ENCODE results near the gene SEC62. TPM values are rescaled to one million over a fixed set of nuclear protein-coding genes. Genes with fewer than 3 reads are reported as not detected.

Gene SEC62
- total RNA-seq, 1 donor from 2014 or later: 101 TPM

DNA sequence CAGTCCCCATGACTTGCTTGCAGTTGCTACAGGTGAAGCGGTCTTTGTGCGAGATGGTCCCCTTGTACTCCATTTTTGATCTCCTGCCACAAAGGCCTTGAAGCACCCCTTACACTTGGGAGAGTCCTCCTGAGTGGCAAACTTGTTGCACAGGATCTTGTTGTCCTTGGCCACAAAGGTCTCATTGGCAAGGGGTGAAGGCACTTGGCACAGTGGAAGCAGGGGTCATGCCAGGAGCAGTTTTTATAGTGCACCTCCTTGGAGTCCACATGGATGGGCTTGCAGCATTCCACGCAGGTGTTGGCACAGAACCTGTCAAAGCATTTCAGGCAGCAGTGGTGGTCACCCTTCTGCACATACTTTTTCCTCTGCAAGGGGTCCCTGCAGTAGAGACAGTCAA lies 20.3 kb upstream of the SEC62 start:
- no peak for DNase-seq (ENCODE audit: extremely low spot score, unreplicated experiment)
- H3K27ac Mint-ChIP-seq: no peak overlapping the region
- no peaks in the 10 kb centered on the region for H3K36me3 Mint-ChIP-seq
- H3K4me1 Mint-ChIP-seq (ENCODE audit: unreplicated experiment): peaks cover 18% of the 10 kb centered on the region
- TF ChIP-seq, protein P1, sequence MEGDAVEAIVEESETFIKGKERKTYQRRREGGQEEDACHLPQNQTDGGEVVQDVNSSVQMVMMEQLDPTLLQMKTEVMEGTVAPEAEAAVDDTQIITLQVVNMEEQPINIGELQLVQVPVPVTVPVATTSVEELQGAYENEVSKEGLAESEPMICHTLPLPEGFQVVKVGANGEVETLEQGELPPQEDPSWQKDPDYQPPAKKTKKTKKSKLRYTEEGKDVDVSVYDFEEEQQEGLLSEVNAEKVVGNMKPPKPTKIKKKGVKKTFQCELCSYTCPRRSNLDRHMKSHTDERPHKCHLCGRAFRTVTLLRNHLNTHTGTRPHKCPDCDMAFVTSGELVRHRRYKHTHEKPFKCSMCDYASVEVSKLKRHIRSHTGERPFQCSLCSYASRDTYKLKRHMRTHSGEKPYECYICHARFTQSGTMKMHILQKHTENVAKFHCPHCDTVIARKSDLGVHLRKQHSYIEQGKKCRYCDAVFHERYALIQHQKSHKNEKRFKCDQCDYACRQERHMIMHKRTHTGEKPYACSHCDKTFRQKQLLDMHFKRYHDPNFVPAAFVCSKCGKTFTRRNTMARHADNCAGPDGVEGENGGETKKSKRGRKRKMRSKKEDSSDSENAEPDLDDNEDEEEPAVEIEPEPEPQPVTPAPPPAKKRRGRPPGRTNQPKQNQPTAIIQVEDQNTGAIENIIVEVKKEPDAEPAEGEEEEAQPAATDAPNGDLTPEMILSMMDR (conservative IDR thresholded peaks at IDR 0.05): no peak
- H3K4me3 Mint-ChIP-seq: no peak overlapping the region
- no peaks in the 10 kb centered on the region for H3K9me3 Mint-ChIP-seq
- peaks cover 4% of the 10 kb centered on the region for H3K27me3 Mint-ChIP-seq

DNA sequence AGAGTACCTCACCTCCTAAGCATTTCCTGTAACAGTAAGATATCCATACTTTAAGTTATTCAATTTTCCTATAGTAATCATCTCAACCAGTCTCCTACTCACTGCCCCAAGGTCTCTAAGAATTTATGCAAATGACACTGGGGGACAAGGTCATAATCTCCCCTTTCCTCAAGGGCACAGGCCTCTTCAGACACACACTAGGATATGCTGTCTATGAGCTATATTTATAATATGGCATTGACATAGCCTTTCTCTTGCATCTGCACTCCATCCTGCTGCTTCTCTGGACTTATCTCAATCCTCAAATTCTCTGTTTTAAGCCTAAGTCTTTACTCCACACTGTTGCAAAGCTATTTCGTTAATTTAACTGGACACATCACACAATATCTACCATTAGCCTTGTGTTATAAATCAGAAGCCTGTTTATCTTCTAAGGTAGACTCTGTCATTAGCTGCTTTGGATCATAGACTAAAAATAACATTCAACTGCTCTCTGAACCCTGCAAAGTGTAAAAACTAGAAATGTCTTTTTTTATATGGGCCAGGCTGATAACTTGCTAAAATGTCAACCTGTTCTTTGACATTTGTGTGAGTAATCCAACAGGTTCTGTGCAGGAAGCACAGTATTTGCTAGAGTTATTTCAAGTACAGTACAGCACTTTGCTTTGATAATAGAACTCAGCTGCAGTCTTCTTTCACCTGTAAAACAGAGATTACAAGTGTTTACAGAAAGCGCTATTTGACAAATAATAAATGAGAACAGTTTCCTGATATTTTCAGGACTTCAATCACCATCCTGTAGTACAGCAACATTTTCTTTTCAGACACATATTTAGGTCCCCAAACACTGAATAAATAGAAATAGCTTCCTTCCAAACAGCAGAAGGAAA lies 17.8 kb upstream of the SEC62 start:
- Mint-ChIP-seq H3K27ac (no peak overlapping the region), H3K9me3 (peaks cover 3% of the 10 kb centered on the region), H3K36me3 (no peaks in the 10 kb centered on the region), H3K27me3 (peaks cover 4% of the 10 kb centered on the region), H3K4me1 (ENCODE audit: unreplicated experiment) (peaks cover 18% of the 10 kb centered on the region), H3K4me3 (no peak overlapping the region)
- TF ChIP-seq, protein P1 (conservative IDR thresholded peaks at IDR 0.05): no peak
- no peak for DNase-seq (ENCODE audit: extremely low spot score, unreplicated experiment)

DNA sequence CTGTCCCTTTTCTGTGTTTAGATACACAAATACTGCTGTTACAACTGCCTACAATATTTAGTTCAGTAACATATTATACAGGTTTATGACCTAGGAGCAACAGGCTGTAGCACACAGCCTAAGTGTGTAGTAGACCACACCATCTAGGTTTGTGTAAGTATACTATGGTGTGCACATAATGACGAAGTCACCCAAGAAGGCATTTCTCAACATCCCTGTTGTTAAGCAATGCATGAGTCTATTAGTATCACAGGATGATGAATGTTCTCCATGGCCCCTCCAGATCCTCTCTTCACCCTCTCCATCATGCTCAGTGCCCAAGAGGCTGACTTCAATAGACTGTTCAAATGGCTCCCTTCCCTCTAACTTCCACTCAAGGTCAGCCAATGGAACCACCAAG lies 14.6 kb upstream of the SEC62 start:
- no peak overlapping the region for H3K4me3 Mint-ChIP-seq
- H3K4me1 Mint-ChIP-seq (ENCODE audit: unreplicated experiment): peaks cover 12% of the 10 kb centered on the region
- TF ChIP-seq, protein P1 (conservative IDR thresholded peaks at IDR 0.05): no peak
- DNase-seq (ENCODE audit: extremely low spot score, unreplicated experiment): no peak
- H3K27ac Mint-ChIP-seq: no peak overlapping the region
- peaks cover 4% of the 10 kb centered on the region for H3K27me3 Mint-ChIP-seq
- H3K36me3 Mint-ChIP-seq: no peaks in the 10 kb centered on the region
- H3K9me3 Mint-ChIP-seq: peaks cover 3% of the 10 kb centered on the region

DNA sequence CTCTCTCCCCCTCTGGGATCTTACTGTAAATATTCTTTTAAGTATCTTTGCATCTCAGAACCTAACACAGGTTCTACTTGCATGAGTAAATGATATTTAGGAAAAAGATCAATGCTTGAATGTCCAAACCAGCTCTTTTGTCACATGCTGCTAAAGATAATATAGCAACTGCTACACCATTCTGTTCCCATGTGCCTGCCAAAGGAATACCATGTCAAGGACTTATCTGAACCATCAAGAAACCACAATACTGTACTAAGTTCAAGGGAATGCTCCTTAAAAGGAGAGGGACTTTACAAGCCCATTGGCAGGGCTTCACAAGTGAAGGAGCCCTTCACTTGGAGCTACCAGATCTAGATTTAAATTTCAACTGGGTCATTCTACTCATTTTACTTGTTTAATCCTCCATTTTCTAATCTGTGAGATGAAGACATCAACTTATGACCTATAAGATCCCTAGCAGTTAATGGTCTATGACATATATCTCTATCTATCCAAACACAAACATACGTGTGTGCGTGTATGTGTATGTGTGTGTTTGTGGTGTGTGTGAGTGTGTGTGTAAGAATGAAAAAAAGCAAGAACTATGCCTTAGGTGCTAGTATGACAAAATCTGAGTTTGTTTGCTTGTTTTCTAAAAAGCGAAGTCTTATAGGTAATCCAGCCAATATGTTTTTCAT lies 13.0 kb upstream of the SEC62 start:
- Mint-ChIP-seq H3K27me3 (no peaks in the 10 kb centered on the region), H3K36me3 (no peaks in the 10 kb centered on the region), H3K27ac (no peak overlapping the region), H3K4me3 (no peak overlapping the region), H3K4me1 (ENCODE audit: unreplicated experiment) (peaks cover 8% of the 10 kb centered on the region), H3K9me3 (peaks cover 3% of the 10 kb centered on the region)
- no peak for DNase-seq (ENCODE audit: extremely low spot score, unreplicated experiment)
- TF ChIP-seq, protein P1 (conservative IDR thresholded peaks at IDR 0.05): no peak

DNA sequence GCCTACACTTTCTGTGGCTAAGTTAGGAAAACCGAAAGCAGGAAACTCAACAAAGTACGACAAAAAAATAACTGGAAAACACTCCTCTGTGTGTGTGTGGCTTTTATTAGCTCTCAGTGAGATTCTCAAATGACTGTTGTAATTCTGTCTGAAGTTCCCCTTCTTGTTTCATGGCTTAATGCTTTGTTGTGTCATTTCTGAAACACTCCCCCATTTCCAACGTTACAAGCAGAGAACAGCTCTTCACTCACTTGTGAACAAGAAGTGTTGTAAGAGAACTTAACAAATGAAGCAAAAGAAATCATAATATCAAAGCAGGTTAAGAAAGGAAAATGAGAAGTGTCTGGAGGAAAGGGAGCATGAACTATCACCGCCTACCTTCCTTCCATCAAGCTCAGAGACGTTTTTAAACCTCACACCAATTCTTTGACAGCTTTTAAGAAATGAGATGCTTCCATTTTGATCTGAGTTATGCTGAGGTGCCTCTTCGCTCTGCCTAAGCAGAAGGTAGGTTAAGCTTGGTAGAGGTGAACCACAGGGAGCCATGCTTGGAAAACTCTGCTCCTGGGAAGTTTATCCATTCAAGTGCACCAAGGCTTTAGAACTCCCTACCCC lies 12.4 kb upstream of the SEC62 start:
- Mint-ChIP-seq H3K36me3 (no peaks in the 10 kb centered on the region), H3K27ac (no peak overlapping the region), H3K9me3 (peaks cover 3% of the 10 kb centered on the region), H3K4me3 (no peak overlapping the region), H3K27me3 (peaks cover 4% of the 10 kb centered on the region), H3K4me1 (ENCODE audit: unreplicated experiment) (peaks cover 3% of the 10 kb centered on the region)
- no peak for DNase-seq (ENCODE audit: extremely low spot score, unreplicated experiment)
- TF ChIP-seq, protein P1 (conservative IDR thresholded peaks at IDR 0.05): no peak
